IMR-90 (cell line): ENCODE data around the gene CKS1B. TPM values are rescaled to one million over a fixed set of nuclear protein-coding genes. Genes with fewer than 3 reads are reported as not detected.

Source experiments
- ATAC-seq: fragments of 200-7000 bp; cut with Tn5 transposase; 2 replicates; pipeline ENCODE4 v1.9.1; 2020; ENCODE audit warnings: low read depth, mild to moderate bottlenecking, moderate library complexity
- BruUV-seq: library from RNA; stranded (reverse); fragments of 400-500 nt; replicated peaks from 2 replicates; lab custom pipeline; 2021; lab: Mats Ljungman, UMichigan
- CTCF ChIA-PET: fragments of 300-600 bp; formaldehyde crosslinking; extraction: SDS; loops from one replicate; lab custom pipeline; 2021; ENCODE audit warnings: antibody characterized with exemption; lab: Yijun Ruan, JAX
- POLR2A ChIA-PET: fragments of 300-600 bp; sonication (Branson Sonifier 250); formaldehyde crosslinking; loops from one replicate; lab custom pipeline; 2022; ENCODE audit warnings: antibody characterized with exemption; ENCODE audit not compliant: unreplicated experiment; lab: Charles Lee
- DNase-seq: peaks from one replicate; pipeline ENCODE4 v3.0.0; 2013
- H2AFZ ChIP-seq: replicated peaks from 2 replicates; pipeline ENCODE3; 2013; ENCODE audit warnings: low read length, mild to moderate bottlenecking; ENCODE audit not compliant: poor library complexity
- H2AK5ac ChIP-seq: 2 replicates; pipeline ENCODE4 v1.6.1; 2013; ENCODE audit warnings: low read depth, low read length, inconsistent platforms
- H2AK9ac ChIP-seq: replicated peaks from 2 replicates; pipeline ENCODE3; 2013; ENCODE audit warnings: mild to moderate bottlenecking, low read depth, low read length, moderate library complexity; ENCODE audit not compliant: poor library complexity
- H2BK120ac ChIP-seq: 2 replicates; pipeline ENCODE4 v1.6.1; 2013; ENCODE audit warnings: low read depth, low read length, inconsistent platforms
- H2BK15ac ChIP-seq: 3 replicates; pipeline ENCODE4 v1.6.1; 2013; ENCODE audit warnings: low read depth, low read length, inconsistent platforms
- H2BK20ac ChIP-seq: 2 replicates; pipeline ENCODE4 v1.6.1; 2013; ENCODE audit warnings: low read depth, mild to moderate bottlenecking, inconsistent platforms, low read length, moderate library complexity
- H2BK5ac ChIP-seq: 2 replicates; pipeline ENCODE4 v1.6.1; 2013; ENCODE audit warnings: mild to moderate bottlenecking, low read depth, low read length, inconsistent platforms; ENCODE audit not compliant: poor library complexity, severe bottlenecking
- H3K14ac ChIP-seq: replicated peaks from 2 replicates; pipeline ENCODE4 v1.6.1; 2013; ENCODE audit warnings: low read depth, low read length, inconsistent platforms
- H3K18ac ChIP-seq: 2 replicates; pipeline ENCODE4 v1.6.1; 2013; ENCODE audit warnings: low read depth, low read length, control low read depth
- H3K23ac ChIP-seq: 2 replicates; pipeline ENCODE4 v1.6.1; 2013; ENCODE audit warnings: low read depth, low read length, inconsistent platforms
- H3K27ac ChIP-seq: 2 replicates; pipeline ENCODE4 v1.5.1; 2013; ENCODE audit warnings: mild to moderate bottlenecking, control low read depth, low read length; ENCODE audit not compliant: insufficient read depth
- H3K27me3 ChIP-seq: 2 replicates; pipeline ENCODE4 v1.6.1; 2013; ENCODE audit warnings: low read length; ENCODE audit not compliant: control insufficient read depth, insufficient read depth
- H3K36me3 ChIP-seq: 2 replicates; pipeline ENCODE4 v1.6.1; 2013; ENCODE audit warnings: low read length, mixed read lengths; ENCODE audit not compliant: control insufficient read depth, insufficient read depth
- H3K4ac ChIP-seq: 2 replicates; pipeline ENCODE4 v1.6.1; 2013; ENCODE audit warnings: low read depth, low read length, inconsistent platforms
- H3K4me1 ChIP-seq: 2 replicates; pipeline ENCODE4 v1.6.1; 2013; ENCODE audit warnings: low read length, mixed read lengths; ENCODE audit not compliant: control insufficient read depth, insufficient read depth
- H3K4me2 ChIP-seq: 2 replicates; pipeline ENCODE4 v1.6.1; 2013; ENCODE audit warnings: low read depth, mild to moderate bottlenecking, control low read depth, low read length, moderate library complexity
- H3K4me3 ChIP-seq: 2 replicates; pipeline ENCODE4 v1.5.1; 2013; ENCODE audit warnings: low read depth, mild to moderate bottlenecking, control low read depth, low read length, moderate library complexity; ENCODE audit not compliant: insufficient read depth
- H3K56ac ChIP-seq: 2 replicates; pipeline ENCODE4 v1.6.1; 2013; ENCODE audit warnings: low read length, inconsistent platforms; ENCODE audit not compliant: insufficient read depth; ENCODE audit errors: extremely low read depth
- H3K79me1 ChIP-seq, 2 experiments: 2 replicates each; pipeline ENCODE4 v1.6.1; 2013; ENCODE audit warnings: low read length in 2 of 2, inconsistent platforms in 1 of 2, low read depth in 1 of 2
- H3K9ac ChIP-seq: 2 replicates; pipeline ENCODE4 v1.6.1; 2013; ENCODE audit warnings: low read depth, low read length, control low read depth
- H3K9me1 ChIP-seq: 2 replicates; pipeline ENCODE4 v1.6.1; 2013; ENCODE audit warnings: low read length, inconsistent platforms; ENCODE audit not compliant: insufficient read depth
- H3K9me3 ChIP-seq: 2 replicates; pipeline ENCODE4 v1.6.1; 2013; ENCODE audit warnings: low read length; ENCODE audit not compliant: control insufficient read depth, insufficient read depth
- H4K20me1 ChIP-seq: 2 replicates; pipeline ENCODE4 v1.6.1; 2013; ENCODE audit warnings: low read length, inconsistent platforms; ENCODE audit not compliant: insufficient read depth
- H4K5ac ChIP-seq: 2 replicates; pipeline ENCODE4 v1.6.1; 2013; ENCODE audit warnings: mild to moderate bottlenecking, low read depth, low read length, control low read depth
- H4K8ac ChIP-seq, 2 experiments: 2 replicates each; pipeline ENCODE4 v1.6.1; 2013; ENCODE audit warnings: low read depth in 2 of 2, low read length in 2 of 2, control low read depth in 1 of 2, inconsistent platforms in 1 of 2
- H4K91ac ChIP-seq: 2 replicates; pipeline ENCODE4 v1.6.1; 2013; ENCODE audit warnings: low read depth, low read length, inconsistent platforms; ENCODE audit not compliant: insufficient read depth
- BHLHE40 ChIP-seq: fragments of 150-350 bp; IDR thresholded peaks from 2 replicates; pipeline ENCODE4 v1.6.1; 2016; ENCODE audit warnings: mild to moderate bottlenecking, low read depth, low read length
- CEBPB ChIP-seq: IDR thresholded peaks from 2 replicates; pipeline ENCODE4 v1.6.1; 2012; ENCODE audit warnings: low read depth, low read length, improper control_type of control experiment
- CHD1 ChIP-seq: IDR thresholded peaks from 2 replicates; pipeline ENCODE4 v1.6.1; 2012; ENCODE audit warnings: low read depth, low read length, improper control_type of control experiment
- CTCF ChIP-seq: conservative IDR thresholded peaks from 2 replicates; pipeline ENCODE4 v1.5.1; 2012; ENCODE audit warnings: mild to moderate bottlenecking, low read depth, low read length, improper control_type of control experiment
- ELK1 ChIP-seq: fragments of 150-350 bp; IDR thresholded peaks from 2 replicates; pipeline ENCODE4 v1.6.1; 2016; ENCODE audit warnings: low read depth, mild to moderate bottlenecking, low read length, moderate library complexity, borderline replicate concordance
- FOS ChIP-seq: fragments of 150-350 bp; IDR thresholded peaks from 2 replicates; pipeline ENCODE4 v1.6.1; 2016; ENCODE audit warnings: low read depth, low read length
- MAFK ChIP-seq: IDR thresholded peaks from 2 replicates; pipeline ENCODE4 v1.6.1; 2012; ENCODE audit warnings: low read depth, low read length, improper control_type of control experiment
- MAZ ChIP-seq: IDR thresholded peaks from 2 replicates; pipeline ENCODE4 v1.6.1; 2012; ENCODE audit warnings: low read depth, mild to moderate bottlenecking, low read length, improper control_type of control experiment, moderate library complexity, borderline replicate concordance
- NFE2L2 ChIP-seq: fragments of 150-350 bp; IDR thresholded peaks from 2 replicates; pipeline ENCODE4 v1.6.1; 2016; ENCODE audit warnings: low read depth, mild to moderate bottlenecking, low read length
- POLR2A ChIP-seq: IDR thresholded peaks from 2 replicates; pipeline ENCODE4 v1.6.1; 2012; ENCODE audit warnings: mild to moderate bottlenecking, low read depth, low read length
- RAD21 ChIP-seq: IDR thresholded peaks from 2 replicates; pipeline ENCODE4 v1.6.1; 2012; ENCODE audit warnings: low read length, improper control_type of control experiment
- RCOR1 ChIP-seq: IDR thresholded peaks from 2 replicates; pipeline ENCODE4 v1.6.1; 2012; ENCODE audit warnings: mild to moderate bottlenecking, low read length, improper control_type of control experiment; ENCODE audit not compliant: insufficient replicate concordance
- RFX5 ChIP-seq: IDR thresholded peaks from 2 replicates; pipeline ENCODE4 v1.8.0; 2012; ENCODE audit warnings: low read depth, mild to moderate bottlenecking, low read length, moderate library complexity
- USF2 ChIP-seq: fragments of 150-350 bp; IDR thresholded peaks from 2 replicates; pipeline ENCODE4 v1.6.1; 2017; ENCODE audit warnings: mild to moderate bottlenecking, antibody characterized with exemption, low read length, low read depth
- WGBS, 2 experiments: methylation state at CpG; one replicate each; pipeline versions ENCODE4 v1.1.5 to v1.1.7; 2013; ENCODE audit warnings: missing lambda C conversion rate in 2 of 2; ENCODE audit not compliant: insufficient read length in 1 of 2; ENCODE audit errors: extremely low coverage in 2 of 2; 5-methylcytosine and 5-hydroxymethylcytosine counted together
- dilution Hi-C: fragments of 300-500 bp; cut with HindIII; formaldehyde crosslinking; loops from one replicate; pipeline ENCODE4 v1.14.3; 2018; ENCODE audit warnings: low sequenced_read_pairs; ENCODE audit not compliant: unreplicated experiment
- in situ Hi-C: fragments of 300-500 bp; cut with MboI; formaldehyde crosslinking; loops from 3 replicates; pipeline ENCODE4 v1.14.3; 2019; ENCODE audit warnings: low sequenced_read_pairs, inconsistent platforms, mixed read lengths
- intact Hi-C: fragments of 100-400 bp; cut with micrococcal nuclease; formaldehyde crosslinking; loops from 2 replicates; pipeline ENCODE4 v1.10.0; 2022
- polyA plus RNA-seq, 3 experiments: library from polyadenylated mRNA; depleted of rRNA; stranded (reverse); fragments of >200 nt; gene quantifications; 2 replicates each; pipeline ENCODE4 v1.2.3, GENCODE V29; 2012; ENCODE audit warnings: low replicate concordance in 1 of 3
- total RNA-seq: library from RNA; depleted of rRNA; stranded (reverse); fragments of >200 nt; gene quantifications from 2 replicates; pipeline ENCODE4 v1.2.3, GENCODE V29; 2012

CKS1B gene
- total and polyA plus RNA-seq, 2 of the 4 experiments (the other 2 are of a cell fraction) = 140 to 195 TPM

GRCh38 chr1:154998201-154998780 is 23.8 kb downstream of the CKS1B start:
- POLR2A ChIA-PET = no interaction called here

More at GRCh38 chr1:154998201-154998780, 23.8 kb downstream of the CKS1B start:
- no peak overlapping the region for H4K91ac ChIP-seq
- no peak overlapping the region for H3K27ac ChIP-seq
- no peak for ATAC-seq
- no peak for DNase-seq
- intact Hi-C loops (loop anchor here (2.0 kb wide), 1 partner anchor 37 kb away; the partner anchor contains the start of gene PYGO2), dilution Hi-C loops (no loop called here), in situ Hi-C loops (no loop called here)
- no peaks in the 10 kb centered on the region; the same call in 1 of the 2 replicates for H3K9me1 ChIP-seq
- H4K20me1 ChIP-seq = no peaks in the 10 kb centered on the region
- peak overlapping the region; percentile 37 for H2AK9ac ChIP-seq
- no peak overlapping the region for H4K8ac ChIP-seq
- H3K56ac ChIP-seq = no peak overlapping the region
- H3K36me3 ChIP-seq = no peaks in the 10 kb centered on the region
- TF ChIP-seq NFE2L2 (no peak), MAFK (no peak), RAD21 (no peak), MAZ (no peak), RFX5 (no peak), CEBPB (no peak), CTCF (no peak), ELK1 (no peak), RCOR1 (no peak), FOS (no peak), POLR2A (no peak), BHLHE40 (no peak), CHD1 (no peak), USF2 (no peak)
- no peak overlapping the region for H3K9ac ChIP-seq
- H2BK120ac ChIP-seq = no peak overlapping the region
- no peak overlapping the region for H2BK15ac ChIP-seq
- H2BK20ac ChIP-seq = no peak overlapping the region
- no peak overlapping the region for H3K14ac ChIP-seq
- H3K9me3 ChIP-seq = no peaks in the 10 kb centered on the region
- H3K18ac ChIP-seq = no peak overlapping the region
- no peak overlapping the region for H3K23ac ChIP-seq
- no peak overlapping the region for H3K4ac ChIP-seq
- H2AK5ac ChIP-seq = peak overlapping the region; percentile 20
- no peak overlapping the region for H3K4me2 ChIP-seq
- WGBS, 2 experiments = 93% methylated on average over 3 of the region's 16 CpGs; no CpG with 5 or more reads in 1 of the 2 experiments
- H2AFZ ChIP-seq = no peak overlapping the region
- H3K4me3 ChIP-seq = no peak overlapping the region
- H4K5ac ChIP-seq = no peak overlapping the region
- H3K4me1 ChIP-seq = peaks cover 13% of the 10 kb centered on the region
- no peak overlapping the region for H2BK5ac ChIP-seq
- peaks cover 6 to 25% of the 10 kb centered on the region in 2 experiments; a peak in 3 of 4 replicates for H3K79me1 ChIP-seq
- BruUV-seq = no TSS peak
- no peaks in the 10 kb centered on the region for H3K27me3 ChIP-seq
- CTCF ChIA-PET = interaction anchor here (1.1 to 2.1 kb wide), 8 partner anchors 21 to 517 kb away, joined by 3 to 11 read pairs (median 4); partner anchors contain the start of genes PBXIP1, PYGO2 and SHC1
